H7 (cell line): ENCODE results near the gene P2RX7. TPM values are rescaled to one million over a fixed set of nuclear protein-coding genes. Genes with fewer than 3 reads are reported as not detected.
A peak's percentile ranks its signal among the peaks of the same experiment; 100 is the strongest.
"Not testable (repeated sequence)": the region's sequence is repeated elsewhere in the genome, so short reads cannot be mapped to it uniquely, and the experiment has no call there.

ENCODE experiments used
- DNase-seq: peaks from one replicate; pipeline ENCODE4 v3.0.0; 2012
- H3K27me3 ChIP-seq: 2 replicates; pipeline ENCODE4 v1.6.0; 2011; ENCODE audit warnings: mild to moderate bottlenecking, low read length; ENCODE audit not compliant: control insufficient read depth, insufficient read depth
- H3K36me3 ChIP-seq: replicated peaks from 2 replicates; pipeline ENCODE4 v1.5.1; 2011; ENCODE audit warnings: low read length; ENCODE audit not compliant: control insufficient read depth, insufficient read depth
- H3K4me3 ChIP-seq: 2 replicates; pipeline ENCODE4 v1.5.1; 2011; ENCODE audit warnings: low read depth, mild to moderate bottlenecking, control low read depth, low read length, moderate library complexity; ENCODE audit not compliant: insufficient read depth
- total RNA-seq: library from RNA; depleted of rRNA; stranded (reverse); fragments of >200 nt; shearing (Covaris generic); gene quantifications from 2 replicates; pipeline ENCODE4 v1.2.3, GENCODE V29; 2014

The P2RX7 gene
- total RNA-seq, 1 experiment from 2014 or later, result not detected

DNA sequence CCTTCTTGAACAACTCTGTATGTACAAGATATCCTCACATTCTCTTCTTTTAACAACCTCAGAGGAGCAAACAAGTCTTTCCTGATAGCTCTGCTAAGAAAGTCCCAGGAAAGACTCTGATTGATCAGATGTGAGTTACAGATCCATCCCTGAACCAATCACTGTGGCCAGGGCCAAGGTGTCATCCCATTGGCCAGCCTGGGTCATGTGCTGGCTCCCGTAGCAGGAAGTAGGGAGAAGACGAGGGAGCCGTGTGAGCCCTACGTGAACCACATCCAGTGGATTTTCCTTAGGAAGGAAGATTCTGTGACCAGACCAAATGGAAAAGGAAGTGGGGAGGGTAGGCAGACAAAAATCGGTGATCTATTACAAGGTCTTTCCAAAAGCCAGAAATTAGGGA, 5.6 kb downstream of the P2RX7 start:
- no peak overlapping the region for H3K4me3 ChIP-seq
- H3K27me3 ChIP-seq, result no peaks in the 10 kb centered on the region
- DNase-seq, result peak; percentile 56
- H3K36me3 ChIP-seq, result no peaks in the 10 kb centered on the region

DNA sequence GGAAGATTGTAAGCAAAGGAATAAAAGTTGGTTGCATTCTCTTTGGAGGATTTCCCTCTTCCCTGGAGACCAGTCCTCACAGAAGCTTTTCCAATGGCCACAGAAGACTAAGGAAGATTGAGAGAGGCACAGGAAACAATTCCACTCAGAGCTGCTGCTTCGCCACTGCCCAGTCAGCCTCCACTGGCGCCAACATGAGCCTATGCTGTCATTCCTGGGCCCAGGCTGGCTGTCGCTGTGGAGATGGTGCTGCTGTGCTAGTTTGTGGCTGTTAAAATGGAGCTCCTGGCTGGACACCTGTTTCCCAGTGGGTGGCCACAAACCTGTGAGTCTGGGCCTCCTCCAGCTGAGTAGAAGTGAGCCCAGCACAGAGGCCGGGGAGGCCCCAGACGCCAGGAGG, 6.6 kb downstream of the P2RX7 start:
- DNase-seq, result no peak
- Histone ChIP-seq H3K36me3 (no peaks in the 10 kb centered on the region), H3K27me3 (no peaks in the 10 kb centered on the region), H3K4me3 (no peak overlapping the region)

DNA sequence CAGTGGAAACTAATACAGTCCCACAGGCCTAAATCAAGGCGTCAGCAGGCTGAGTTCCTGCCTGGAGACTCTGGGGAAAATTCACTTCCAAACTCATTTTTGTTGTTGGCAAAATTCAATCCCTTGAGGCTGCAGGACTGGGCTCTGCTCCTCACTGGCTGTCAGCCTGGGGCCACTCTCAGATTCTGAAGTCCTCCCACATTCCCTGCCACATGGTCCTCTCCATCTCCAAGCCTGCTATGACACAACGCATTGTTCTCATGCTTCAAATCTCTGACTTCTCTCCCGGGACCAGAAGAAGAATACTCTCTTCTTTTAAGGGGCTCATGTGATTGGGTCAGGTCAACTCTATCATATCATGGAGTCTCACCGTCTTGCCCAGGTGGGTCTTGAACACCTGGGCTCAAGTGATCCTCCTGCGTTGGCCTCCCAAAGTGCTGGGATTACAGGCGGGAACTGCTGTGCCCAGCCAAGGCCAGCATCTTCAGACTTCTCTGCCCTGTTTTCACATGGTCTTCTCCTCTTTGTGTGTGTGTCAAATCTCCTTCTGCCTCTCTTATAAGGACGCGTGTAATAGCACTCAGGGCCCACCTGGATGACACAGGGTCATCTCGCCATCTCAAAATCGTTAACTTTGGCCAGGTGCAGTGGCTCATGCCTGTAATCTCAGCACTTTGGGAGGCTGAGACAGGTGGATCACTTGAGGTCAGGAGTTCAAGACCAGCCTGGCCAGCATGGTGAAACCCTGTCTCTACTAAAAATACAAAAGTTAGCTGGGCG, 9.7 kb downstream of the P2RX7 start:
- Histone ChIP-seq H3K4me3 (no peak overlapping the region), H3K36me3 (no peaks in the 10 kb centered on the region), H3K27me3 (no peaks in the 10 kb centered on the region)
- no peak for DNase-seq

DNA sequence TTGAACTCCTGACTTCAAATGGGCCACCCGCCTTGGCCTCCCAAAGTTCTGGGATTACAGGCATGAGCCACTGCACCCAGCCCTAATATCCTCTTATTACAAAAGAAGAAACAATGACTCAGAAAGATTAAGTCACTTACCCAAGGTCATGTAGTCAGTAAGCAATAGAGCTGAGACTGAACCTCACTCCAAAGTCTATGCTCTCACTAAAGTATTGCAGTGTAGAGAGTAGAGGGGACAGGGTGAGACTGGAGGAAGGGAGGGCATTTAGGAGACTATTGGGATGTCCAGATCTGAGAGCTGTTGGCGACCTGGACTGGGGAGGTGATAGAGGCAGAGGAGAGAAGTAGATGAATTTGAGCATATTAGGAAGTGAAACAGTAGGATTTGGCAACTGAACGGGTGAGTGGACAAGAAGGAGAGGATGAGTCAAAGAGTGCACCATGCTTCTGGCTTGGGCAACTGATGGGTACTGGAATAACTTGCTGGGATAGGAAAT, 11.8 kb downstream of the P2RX7 start:
- no peak overlapping the region for H3K4me3 ChIP-seq
- no peak for DNase-seq
- no peaks in the 10 kb centered on the region for H3K36me3 ChIP-seq
- H3K27me3 ChIP-seq, result no peaks in the 10 kb centered on the region

DNA sequence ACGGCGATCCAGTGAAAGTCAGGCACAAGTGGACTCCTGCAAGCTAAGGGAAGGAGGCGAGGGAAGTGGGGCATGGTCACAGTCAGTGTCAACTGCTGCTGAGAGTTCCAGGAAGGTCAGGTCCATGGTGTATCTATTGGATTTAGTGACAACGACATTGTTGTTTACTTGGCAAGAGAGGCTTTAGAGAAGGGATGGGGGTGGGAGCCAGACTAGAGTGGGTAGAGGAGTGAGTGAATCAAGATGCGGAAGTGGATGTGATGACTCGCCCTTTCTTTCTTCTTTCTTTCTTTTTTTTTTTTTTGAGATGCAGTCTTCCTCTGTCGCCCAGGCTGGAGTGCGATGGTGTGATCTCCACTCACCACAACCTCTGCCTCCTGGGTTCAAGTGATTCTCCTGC, 12.5 kb downstream of the P2RX7 start:
- H3K4me3 ChIP-seq, result no peak overlapping the region
- no peak for DNase-seq
- no peaks in the 10 kb centered on the region for H3K36me3 ChIP-seq
- no peaks in the 10 kb centered on the region for H3K27me3 ChIP-seq

DNA sequence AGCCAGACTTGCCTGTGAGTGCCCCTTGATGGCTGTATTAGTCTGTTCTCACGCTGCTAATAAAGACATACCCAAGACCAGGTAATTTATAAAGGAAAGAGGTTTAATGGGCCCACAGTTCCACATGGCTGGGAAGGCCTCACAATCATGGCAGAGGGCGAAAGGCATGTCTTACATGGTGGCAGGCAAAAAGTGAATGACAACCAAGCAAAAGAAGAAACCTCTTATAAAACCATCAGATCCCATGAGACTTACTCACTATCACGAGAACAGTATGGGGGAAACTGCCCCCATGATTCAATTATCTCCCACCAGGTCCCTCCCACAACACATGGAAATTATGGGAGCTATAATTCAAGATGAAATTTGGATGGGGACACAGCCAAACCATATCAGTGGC, 16.6 kb downstream of the P2RX7 start:
- not testable (repeated sequence) for H3K27me3 ChIP-seq, H3K4me3 ChIP-seq, DNase-seq, H3K36me3 ChIP-seq

DNA sequence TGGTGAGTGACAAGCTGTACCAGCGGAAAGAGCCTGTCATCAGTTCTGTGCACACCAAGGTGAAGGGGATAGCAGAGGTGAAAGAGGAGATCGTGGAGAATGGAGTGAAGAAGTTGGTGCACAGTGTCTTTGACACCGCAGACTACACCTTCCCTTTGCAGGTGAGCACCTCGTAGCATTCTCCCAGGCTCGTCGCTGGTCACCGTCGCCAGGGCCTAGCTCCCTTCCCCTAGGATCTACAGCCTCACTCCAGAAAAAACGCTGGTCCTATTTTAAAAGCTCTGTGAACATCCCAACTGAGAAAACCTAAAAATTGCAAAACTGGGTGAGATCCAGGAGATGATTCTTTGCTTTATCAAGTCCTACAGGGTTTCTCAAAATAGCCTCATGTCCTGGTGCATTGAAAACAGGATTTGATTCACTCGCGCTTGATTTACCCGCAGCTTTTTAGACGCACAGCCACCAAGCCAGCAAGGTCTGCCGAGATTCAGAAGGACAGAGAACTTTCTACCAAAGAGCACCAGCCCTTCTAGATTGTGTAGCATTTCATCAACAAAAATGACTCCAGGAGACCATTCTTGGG, 22.2 kb downstream of the P2RX7 start:
- no peak for DNase-seq
- no peaks in the 10 kb centered on the region for H3K36me3 ChIP-seq

DNA sequence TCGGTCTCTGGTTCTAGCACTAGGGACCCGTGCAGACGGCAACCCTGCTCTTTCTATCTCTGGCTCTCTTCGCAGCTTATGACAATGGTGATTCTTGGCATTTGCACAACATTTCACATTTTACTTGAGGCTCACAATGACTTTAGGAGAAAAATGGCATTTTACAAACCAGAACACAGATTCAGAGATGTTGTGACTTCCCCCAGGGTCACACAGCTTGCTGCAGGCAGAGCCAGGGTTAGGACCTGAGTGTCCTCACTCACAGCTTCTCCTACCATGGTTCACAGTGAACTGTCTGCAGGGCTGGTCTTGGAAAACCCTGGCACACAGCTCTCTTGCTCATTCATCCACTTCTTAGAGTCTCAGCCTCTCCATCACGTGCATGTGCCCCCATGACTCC, 23.7 kb downstream of the P2RX7 start:
- no peak for DNase-seq
- no peaks in the 10 kb centered on the region for H3K36me3 ChIP-seq
- no peaks in the 10 kb centered on the region for H3K27me3 ChIP-seq
- H3K4me3 ChIP-seq, result no peak overlapping the region

More for the DNA sequence above, 22.2 kb downstream of the P2RX7 start:
- Histone ChIP-seq H3K27me3 (no peaks in the 10 kb centered on the region), H3K4me3 (no peak overlapping the region)

DNA sequence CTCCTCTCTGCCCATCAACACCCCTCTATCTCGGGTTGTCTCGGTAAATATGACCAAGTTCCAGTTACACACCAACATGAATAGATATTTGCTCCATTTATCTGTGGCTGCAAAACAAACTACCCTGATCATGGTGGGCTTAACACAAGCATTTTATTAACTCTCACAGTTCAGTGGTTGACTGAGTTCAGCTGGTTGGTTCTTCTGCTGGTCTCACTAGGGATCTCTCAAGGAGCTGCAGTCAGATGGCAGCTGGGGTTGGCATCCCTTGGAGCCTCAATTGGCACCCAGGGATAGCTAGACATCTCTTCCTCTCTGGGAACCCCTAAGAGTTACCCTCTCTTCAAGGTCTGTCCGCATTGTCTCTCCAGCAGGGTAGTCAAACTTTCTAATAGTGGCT, 25.4 kb downstream of the P2RX7 start:
- DNase-seq, result no peak
- no peaks in the 10 kb centered on the region for H3K27me3 ChIP-seq
- no peak overlapping the region for H3K4me3 ChIP-seq
- no peaks in the 10 kb centered on the region for H3K36me3 ChIP-seq

DNA sequence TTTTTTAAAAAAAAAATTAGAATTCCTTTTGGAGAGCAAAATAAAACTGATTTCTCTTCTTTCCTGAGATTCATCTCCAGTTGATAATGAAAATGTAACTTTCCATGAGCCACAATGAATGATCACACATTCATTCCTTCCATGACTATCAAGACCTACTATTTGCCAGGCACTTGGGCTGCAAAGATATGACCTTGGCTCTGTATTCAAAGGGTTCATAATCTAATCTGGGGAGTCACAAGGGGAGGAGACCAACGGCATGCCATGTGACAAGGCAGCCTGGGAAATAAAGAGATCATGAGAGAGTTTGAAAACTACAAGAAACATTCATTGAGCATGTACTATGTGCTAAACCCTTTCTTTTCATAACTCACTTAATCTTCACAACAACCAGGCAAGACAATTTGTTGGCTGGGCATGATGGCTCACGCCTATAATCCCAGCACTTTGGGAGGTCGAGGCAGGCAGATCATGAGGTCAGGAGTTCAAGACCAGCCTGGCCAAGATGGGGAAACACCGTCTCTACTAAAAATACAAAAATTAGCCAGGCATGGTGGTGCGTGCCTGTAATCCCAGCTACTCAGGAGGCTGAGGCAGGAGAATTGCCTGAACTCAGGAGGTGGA, 26.2 kb downstream of the P2RX7 start:
- not testable (repeated sequence) for DNase-seq, H3K4me3 ChIP-seq, H3K36me3 ChIP-seq, H3K27me3 ChIP-seq

DNA sequence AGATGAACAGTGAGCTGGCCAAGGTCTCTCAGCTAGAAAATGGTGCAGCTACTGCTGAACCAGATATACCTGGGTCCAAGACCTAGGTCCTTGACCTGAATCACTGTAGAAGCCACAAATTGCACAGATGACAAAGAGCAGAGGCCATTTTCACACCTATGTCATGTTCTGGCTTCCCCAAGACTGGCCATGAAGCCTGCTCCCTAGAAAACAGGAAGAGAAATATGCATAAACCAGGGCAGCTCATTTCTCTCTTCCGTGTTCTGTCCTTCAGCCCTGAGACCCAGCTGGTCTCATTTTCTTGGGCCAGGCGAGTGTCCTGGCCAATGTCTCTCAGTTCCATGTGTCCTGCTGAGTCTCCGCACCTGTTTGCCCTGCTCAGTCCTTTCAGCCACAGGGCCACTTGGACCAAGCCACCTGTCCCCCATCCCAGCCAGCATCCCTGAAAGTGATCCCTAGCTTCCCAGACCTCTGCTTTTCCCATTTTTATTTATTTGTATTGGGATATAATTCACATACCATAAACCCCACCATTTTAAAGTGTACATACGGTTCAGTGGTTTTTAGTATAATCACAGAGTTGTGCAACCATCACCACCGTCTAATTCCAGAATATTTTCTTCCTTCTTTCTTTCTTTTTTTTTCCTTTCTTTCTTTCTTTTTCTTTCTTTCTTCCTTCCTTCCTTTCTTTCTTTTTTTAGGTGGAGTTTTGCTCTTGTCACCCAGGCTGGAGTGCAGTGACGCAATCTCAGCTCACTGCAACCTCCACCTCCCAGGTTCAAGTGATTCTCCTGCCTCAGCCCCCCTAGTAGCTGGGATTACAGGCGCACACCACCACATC, 27.0 kb downstream of the P2RX7 start:
- Histone ChIP-seq H3K27me3 (no peaks in the 10 kb centered on the region), H3K36me3 (no peaks in the 10 kb centered on the region)

DNA sequence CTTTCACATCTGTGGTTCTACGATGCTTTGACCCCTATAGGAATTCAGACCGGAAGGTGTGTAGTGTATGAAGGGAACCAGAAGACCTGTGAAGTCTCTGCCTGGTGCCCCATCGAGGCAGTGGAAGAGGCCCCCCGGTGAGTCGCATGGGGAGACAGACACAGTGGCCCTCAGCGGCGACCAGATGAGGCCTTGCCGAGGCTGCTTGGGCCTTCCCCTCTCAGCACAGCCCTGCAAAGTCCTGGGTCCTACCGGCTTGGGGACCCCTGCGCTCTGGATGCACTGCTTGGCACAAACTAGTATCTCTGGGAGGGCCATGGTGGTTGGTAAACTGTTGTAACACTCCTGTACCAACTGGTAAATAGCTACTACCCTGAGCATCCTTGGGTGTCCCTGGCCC, 29.7 kb downstream of the P2RX7 start:
- no peaks in the 10 kb centered on the region for H3K36me3 ChIP-seq
- no peak for DNase-seq
- H3K4me3 ChIP-seq, result no peak overlapping the region
- no peaks in the 10 kb centered on the region for H3K27me3 ChIP-seq

More for the DNA sequence above, 27.0 kb downstream of the P2RX7 start:
- DNase-seq, result no peak
- H3K4me3 ChIP-seq, result no peak overlapping the region

DNA sequence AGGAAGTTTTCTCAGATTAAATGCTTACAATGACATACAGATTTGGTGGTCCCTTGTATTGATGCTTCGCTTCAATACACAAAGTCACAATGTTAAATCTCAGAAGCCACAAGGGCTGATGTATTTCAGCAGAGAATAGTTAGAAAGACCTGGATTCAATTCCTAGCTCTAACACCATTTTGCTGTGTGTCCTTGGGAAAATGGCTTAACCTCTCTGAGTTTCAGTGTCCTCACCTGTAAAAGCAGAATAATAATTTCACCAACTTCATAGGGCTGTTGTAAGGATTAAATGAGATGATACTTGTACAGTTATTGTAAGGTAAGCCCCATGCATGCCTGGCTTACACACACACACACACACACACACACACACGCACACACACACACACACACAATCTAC, 30.3 kb downstream of the P2RX7 start:
- no peaks in the 10 kb centered on the region for H3K27me3 ChIP-seq
- no peaks in the 10 kb centered on the region for H3K36me3 ChIP-seq
- no peak overlapping the region for H3K4me3 ChIP-seq
- DNase-seq, result no peak

DNA sequence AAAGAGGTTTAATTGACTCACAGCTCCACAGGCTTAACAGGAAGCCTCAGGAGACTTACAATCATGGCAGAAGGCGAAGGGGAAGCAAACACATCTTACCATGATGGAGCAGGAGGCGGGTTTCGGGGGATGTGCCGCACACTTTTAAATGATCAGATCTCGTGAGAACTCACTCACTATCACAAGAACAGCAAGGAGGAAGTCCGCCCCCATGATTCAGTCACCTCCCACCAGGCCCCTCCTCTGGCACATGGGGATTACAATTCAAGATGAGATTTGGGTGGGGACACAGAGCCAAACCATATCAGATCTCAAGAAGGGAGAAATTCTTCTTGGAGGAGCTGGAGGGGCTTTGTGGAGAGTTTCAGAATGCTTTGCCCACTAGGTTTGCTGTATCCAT, 32.2 kb downstream of the P2RX7 start:
- H3K4me3 ChIP-seq, DNase-seq, H3K27me3 ChIP-seq, H3K36me3 ChIP-seq: not testable (repeated sequence)
